NCI-H1417 (cell line): ENCODE data around the gene PRTFDC1.
"Not testable (repeated sequence)": the region's sequence is repeated elsewhere in the genome, so short reads cannot be mapped to it uniquely, and the experiment has no call there.

ENCODE experiments used
- DNase-seq, 3 experiments: peaks; one replicate each; lab custom pipeline; 2025; lab: John Stamatoyannopoulos, UW

PRTFDC1 gene, protein sequence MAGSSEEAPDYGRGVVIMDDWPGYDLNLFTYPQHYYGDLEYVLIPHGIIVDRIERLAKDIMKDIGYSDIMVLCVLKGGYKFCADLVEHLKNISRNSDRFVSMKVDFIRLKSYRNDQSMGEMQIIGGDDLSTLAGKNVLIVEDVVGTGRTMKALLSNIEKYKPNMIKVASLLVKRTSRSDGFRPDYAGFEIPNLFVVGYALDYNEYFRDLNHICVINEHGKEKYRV

DNA sequence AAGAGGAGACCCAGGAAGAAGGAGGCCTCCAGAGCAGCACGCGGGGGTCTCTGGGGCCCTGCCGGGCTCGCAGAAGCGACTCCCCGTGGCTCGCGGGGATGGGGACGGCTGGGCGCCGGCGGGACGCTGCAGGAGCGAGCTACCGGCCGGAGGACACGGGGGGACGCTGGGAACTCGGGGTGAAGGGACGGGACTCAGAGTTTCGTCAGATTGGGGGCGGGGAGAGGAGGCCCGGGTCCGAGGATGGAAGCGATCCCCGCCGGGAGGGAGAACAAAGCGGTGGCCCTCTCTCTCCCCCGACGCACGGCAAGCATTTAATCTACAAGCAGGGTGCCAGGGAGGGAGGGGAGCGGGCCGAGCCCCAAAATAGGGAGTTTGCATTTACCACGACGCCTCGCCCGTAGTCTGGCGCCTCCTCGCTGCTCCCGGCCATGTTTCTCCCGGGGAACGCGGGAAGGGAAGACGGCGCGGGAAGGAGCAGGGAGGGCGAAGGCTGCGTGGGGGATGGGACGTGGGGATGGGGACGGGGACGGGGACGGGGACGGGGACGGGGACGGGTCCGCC lies at the start of gene PRTFDC1:
Gene PRTFDC1, minus strand, starts transcription at position 464 of the 564 bp plus-strand sequence. Its CDS starts 31 bp downstream, at position 433.
- DNase-seq = peak; percentile 23 to 82 (median 76)

DNA sequence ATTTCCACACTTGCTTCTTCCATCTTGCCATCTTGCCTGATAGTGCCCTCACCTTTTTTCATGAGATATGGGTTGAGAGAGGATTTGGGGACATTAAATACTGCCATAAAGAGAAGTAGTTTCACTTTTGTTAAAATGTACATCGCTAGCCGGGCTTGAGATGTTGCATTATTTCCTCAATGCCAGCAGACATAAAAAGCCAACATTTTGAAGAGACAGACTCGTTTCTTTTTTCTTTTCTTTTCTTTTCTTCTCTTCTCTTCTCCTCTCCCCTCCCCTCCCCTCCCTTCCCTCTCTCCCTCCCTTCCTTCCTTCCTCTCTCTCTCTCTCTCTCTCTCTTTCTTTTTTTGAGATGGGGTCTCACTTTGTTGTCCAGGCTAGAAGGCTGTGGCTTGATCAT lies 45.6 kb upstream of the PRTFDC1 start:
- no peak for DNase-seq

- no peak for DNase-seq
Measured at GRCh38 chr10:24995072-24995471, 42.7 kb upstream of the PRTFDC1 start.

GRCh38 chr10:24993237-24993958 lies 41.0 kb upstream of the PRTFDC1 start:
- DNase-seq = peak in 1 of 3 experiments; percentile 80

DNA sequence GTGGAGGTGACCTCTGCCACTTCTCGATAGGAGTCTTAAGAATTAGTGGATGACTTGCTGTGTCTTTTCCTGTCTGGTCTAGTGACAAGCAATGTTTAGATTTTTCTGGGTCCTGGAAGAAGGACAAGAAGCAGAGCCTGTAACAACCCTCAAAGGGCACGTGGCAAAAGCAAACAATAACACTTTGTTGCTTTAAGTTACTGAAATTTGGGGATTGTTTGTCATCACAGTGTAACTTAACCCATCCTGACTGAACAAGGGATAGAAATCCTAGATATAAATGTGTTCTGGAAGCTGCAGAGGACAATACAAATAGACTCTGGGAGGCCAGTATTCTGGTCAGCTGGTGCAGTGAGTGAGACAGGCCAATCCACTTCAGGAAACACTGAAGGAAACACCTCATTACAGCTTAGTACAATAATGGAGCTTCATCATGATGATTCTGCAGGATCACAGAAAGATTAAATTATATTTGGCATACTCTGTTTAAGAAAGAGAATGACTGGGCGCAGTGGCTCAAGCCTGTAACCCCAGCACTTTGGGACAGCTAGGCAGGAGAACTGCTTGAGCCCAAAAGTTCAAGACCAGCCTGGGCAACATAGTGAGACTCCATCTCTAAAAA lies 40.2 kb upstream of the PRTFDC1 start:
- DNase-seq = no peak

DNA sequence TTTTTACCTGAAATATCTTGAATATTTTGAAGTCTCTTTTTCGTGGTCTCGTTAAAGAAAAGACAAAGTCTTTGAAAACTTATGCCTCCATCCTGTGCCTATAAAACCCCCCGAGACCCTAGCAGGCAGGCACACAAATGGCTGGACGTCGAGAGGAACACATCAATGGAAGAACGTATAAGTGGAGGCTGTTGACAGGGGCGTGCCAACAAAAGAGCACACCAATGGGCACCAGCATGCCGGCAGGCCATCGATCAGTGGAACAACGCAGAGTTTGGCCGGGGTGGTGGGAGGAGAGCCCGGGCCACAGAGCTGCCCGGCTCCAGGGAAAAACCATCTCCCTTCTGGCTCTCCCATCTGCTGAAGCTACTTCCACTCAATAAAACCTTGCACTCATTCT lies 38.9 kb upstream of the PRTFDC1 start:
- DNase-seq = no peak

DNA sequence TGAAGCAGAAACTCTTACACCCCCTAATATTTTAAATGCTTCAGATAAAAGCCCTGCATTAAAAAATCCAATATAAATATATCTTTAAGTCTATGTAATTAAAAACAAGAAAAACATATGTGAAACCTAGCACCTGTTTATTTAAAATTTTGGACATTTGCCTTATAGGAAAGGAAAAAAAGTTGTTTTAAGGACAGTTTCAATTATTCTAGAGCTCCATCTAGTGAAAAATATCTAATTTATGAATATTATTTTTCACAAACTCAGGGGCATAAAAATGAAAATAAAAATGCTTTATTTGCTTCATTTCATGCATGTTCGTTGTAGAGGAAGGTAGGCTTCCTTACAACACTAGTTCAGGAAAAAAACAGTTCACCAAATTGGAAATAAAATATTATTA lies 37.5 kb upstream of the PRTFDC1 start:
- DNase-seq = no peak

GRCh38 chr10:24988831-24989640 lies 36.6 kb upstream of the PRTFDC1 start:
- no peak for DNase-seq

DNA sequence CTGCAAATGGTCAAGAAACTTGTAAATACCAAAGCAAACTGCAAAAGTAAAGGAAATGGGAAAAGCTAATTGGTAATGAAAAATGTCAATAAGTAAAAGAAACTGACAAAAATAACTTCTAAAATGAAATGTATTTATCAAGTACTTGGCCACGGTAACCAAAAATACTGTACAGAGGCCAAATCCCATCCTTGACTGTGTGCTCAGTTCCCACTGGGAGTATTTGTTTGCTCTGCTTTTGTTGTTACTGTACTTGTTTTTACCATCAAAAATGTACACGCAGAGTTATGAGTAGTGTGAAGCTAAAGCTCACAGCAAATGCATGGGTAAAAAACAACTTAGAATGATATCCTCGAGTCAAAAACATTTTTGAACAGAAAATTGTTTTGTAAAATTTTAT lies 32.5 kb upstream of the PRTFDC1 start:
- no peak for DNase-seq

DNA sequence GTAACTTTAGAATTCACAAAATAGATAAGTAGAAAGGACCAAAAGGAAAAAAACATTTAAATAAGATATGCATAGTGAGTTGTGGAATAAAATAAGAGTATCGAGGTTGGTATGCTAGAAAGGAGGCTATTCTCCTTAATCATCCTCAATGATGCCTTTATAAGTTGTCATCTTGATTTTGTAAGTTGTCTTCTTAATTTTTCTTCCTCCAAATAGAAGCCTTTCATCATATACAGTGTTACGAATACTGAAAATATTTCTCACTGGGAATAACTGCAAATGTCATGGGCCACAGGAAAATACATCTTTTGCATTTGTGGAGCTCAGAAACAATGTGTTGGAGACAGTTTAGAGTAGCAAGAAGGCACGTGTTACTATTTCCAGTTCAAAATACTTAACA lies 31.5 kb upstream of the PRTFDC1 start:
- no peak for DNase-seq

DNA sequence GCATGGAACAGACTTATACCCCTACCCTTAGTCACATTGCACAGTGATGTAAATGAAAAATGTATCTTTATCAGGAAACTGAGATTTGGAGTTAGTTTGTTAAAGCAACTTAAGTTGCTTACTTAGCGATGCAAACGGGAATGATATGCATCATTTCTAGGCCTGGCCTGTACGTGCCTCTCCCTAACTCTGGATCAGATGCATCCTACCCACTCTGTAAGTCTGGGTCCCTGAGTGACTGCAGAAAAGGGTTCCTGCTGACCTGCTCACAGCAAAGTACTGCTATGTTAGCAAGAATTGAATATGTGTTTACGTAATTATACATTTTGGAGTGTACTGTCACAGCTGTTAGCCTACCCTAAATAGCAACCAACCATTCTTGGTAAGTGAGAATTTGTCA lies 30.7 kb upstream of the PRTFDC1 start:
- DNase-seq = no peak

GRCh38 chr10:24982319-24983112 lies 30.1 kb upstream of the PRTFDC1 start:
- no peak for DNase-seq

DNA sequence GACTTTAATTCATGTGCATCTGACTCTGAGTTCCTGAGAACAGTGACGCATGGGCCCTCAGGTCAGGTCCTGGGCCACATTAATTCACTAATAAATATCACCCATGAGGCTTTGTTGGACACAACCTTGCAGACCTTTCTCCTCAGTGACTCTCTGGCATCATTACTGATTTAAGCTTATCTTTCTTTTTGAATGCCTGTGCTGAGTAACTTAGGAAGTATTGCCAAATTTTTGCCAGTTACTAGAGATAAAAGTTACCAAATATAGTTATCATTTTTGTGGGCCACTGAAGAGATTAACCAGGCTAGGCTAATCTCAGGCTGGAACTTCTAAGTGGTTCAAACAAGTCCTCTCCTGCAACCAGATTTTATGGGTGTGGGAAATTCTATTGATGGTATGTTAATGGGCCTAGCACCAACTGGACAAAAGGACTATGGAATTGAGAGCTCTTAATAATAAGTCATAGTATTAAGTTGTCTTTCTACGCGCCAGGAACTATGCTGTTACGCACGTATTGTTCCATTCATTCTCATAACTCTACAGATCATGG lies 28.8 kb upstream of the PRTFDC1 start:
- no peak for DNase-seq

- no peak for DNase-seq
Measured at GRCh38 chr10:24979685-24980084, 27.3 kb upstream of the PRTFDC1 start.

GRCh38 chr10:24974976-24975375 lies 22.6 kb upstream of the PRTFDC1 start:
- DNase-seq = no peak

DNA sequence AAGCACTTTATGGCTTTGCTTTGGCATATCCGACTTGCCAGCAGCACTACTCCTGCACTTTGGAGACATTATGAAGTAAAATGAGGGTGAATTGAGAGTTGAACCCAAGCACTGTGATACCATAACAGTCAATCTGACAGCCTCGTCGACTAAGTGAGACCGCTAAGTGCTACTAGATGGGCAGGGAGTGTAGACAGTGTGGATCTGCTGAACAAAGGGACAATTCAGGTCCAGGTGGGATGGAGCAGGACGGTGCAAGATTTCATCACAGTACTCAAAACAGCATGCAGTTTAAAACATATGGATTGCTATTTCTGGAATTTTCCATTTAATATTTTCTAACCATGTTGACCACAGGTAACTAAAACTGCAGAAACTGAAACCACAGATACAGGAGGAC lies 20.8 kb upstream of the PRTFDC1 start:
- DNase-seq = no peak

DNA sequence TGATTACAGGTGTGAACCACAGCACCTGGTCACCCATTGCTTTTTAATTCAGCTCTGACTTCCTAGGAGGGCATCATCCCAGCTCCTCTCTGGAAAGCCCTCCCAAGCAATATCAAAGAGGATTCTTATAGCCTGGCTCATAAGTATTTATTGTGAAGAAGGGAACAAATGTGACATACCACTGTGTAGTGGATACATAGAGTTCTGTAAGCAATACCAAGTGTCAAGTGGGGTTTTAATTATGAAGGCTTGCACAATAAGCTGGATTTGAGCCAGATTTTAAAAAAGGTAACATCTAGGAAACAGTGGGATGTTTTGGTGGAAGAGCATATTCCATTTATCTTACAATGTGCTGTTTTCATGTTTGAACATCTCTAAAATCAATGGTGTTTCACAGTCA lies 19.0 kb upstream of the PRTFDC1 start:
- no peak for DNase-seq

DNA sequence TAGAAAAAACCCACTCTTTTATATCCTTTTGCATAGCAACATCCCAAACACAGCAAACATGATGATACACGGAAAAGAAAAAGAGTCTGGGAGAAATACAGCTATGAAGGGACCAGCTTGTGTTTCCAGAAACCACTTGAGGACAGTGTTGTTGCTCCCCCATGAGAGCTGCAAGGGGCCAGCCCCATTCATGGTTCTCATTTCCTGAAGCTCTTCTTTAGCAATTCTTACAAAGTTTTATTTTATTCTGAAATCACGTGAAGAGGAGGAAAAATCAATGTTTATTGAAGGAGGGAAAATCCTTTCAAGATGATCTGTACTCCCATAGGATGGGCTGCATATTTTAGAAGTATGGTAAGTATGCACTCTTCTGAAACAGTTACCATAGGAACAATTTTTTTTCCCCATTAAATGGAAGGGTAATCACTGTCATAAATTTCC lies 17.5 kb upstream of the PRTFDC1 start:
- DNase-seq = no peak

GRCh38 chr10:24968951-24969350 lies 16.5 kb upstream of the PRTFDC1 start:
- not testable (repeated sequence) for DNase-seq

GRCh38 chr10:24968349-24968748 lies 15.9 kb upstream of the PRTFDC1 start:
- DNase-seq = no peak

DNA sequence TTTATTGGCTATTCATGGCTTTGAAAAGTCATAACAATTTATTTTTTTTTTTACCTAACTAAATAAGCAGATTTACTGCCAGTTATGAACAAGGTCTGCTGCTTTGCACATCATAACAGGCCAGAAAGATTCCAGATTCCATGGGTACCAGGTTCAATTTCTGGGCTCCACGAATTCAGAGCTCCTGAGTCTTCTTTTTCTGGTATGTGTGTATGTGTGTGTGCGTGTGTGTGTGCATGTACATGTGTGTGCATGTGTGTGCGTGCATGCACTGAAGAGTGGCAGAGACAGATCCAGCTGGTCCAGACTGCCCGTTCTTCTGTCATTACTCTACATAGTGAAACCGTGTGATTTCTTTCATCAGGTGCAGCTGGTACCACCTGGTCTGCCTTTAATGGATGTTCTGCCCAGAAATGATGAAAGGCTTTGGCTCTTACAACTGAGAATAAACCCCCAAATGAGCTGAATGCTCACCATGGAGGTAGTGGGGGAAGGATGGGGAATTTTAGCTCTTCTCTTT lies 14.6 kb upstream of the PRTFDC1 start:
- no peak for DNase-seq
